ENCODE results near the gene PTDSS2. TPM values are rescaled to one million over a fixed set of nuclear protein-coding genes. Genes with fewer than 3 reads are reported as not detected.

The PTDSS2 gene
- total and polyA plus RNA-seq, 2 experiments from 2014 or later: 22.7 to 145 TPM

DNA sequence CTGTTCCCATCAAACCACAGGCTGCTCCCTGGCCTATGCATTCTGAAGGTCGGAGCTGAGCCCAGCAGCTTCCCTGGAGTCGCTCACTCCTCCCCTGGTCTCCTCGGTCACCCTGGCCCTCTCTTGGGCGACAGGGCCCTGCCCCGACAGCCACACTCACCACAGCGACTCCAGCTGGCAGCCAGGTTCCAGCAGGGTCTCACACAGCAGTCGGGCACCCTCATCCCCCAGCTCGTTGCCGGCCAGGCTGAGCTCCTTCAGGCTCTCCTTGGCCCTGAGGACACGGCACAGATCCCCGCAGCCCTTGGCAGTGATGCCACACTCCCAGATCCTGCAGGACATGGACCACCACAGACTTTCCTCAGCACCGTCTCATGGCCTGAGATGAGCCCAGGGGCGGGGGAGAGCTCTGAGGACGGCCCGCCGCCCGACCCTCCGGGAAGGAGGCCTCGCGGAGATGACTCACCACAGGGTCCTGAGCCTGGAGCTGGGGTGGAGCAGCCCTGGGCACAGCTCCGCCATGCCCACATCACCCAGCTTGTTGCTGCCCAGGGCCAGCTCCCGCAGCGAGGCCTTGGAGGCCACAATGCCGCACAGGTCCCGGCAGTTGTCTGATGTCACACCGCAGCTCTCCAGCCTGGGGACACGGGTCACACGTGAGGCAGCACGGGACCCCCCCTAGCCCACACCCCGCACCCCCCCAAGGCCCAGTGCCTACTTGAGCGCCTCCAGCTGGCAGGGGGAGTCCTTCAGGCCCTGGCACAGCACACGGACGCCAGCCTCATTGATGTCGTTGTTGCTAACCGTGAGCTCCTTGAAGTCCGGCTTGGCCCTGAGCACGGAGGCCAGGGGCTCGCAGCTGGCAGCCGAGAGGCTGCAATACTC, 48.5 kb downstream of the PTDSS2 start:
- H3K4me3 Mint-ChIP-seq: no peak overlapping the region
- Histone ChIP-seq H3F3A (replicated peaks; ENCODE audit: low read depth) (0 out of 2 replicates have a peak, but pooled peaks cover 8% of the 10 kb centered on the region), H3K27ac (ENCODE audit: low read depth) (no peak overlapping the region), H3K4me1 (ENCODE audit: insufficient read depth) (no peaks in the 10 kb centered on the region), H3K4me2 (no peak overlapping the region), H3K79me2 (replicated peaks; ENCODE audit: insufficient read depth) (no peaks in the 10 kb centered on the region), H3K9me2 (ENCODE audit: insufficient read depth) (no peaks in the 10 kb centered on the region), H3K4me3 (no peak overlapping the region), H3K27me3 (ENCODE audit: insufficient read depth) (no peaks in the 10 kb centered on the region), H3K36me3 (ENCODE audit: insufficient read depth) (no peaks in the 10 kb centered on the region), H2AFZ (no peak overlapping the region), H4K20me1 (replicated peaks; ENCODE audit: insufficient read depth) (no peaks in the 10 kb centered on the region)
- H3K27ac Mint-ChIP-seq: no peak overlapping the region
- no peak for ATAC-seq
- peaks cover 23% of the 10 kb centered on the region for H3K27me3 Mint-ChIP-seq (ENCODE audit: insufficient read depth, low read depth, poor library complexity)
- H3K9me3 Mint-ChIP-seq: peaks cover 21% of the 10 kb centered on the region
- peaks cover 54% of the 10 kb centered on the region for H3K36me3 Mint-ChIP-seq (ENCODE audit: low read depth)
- TF ChIP-seq NANOG (IDR thresholded peaks at IDR 0.05; ENCODE audit: borderline replicate concordance): no peak
- no peaks in the 10 kb centered on the region; the same call in 2 of the 3 replicates for H3K4me1 Mint-ChIP-seq
- DNase-seq (ENCODE audit: low spot score): no peak

DNA sequence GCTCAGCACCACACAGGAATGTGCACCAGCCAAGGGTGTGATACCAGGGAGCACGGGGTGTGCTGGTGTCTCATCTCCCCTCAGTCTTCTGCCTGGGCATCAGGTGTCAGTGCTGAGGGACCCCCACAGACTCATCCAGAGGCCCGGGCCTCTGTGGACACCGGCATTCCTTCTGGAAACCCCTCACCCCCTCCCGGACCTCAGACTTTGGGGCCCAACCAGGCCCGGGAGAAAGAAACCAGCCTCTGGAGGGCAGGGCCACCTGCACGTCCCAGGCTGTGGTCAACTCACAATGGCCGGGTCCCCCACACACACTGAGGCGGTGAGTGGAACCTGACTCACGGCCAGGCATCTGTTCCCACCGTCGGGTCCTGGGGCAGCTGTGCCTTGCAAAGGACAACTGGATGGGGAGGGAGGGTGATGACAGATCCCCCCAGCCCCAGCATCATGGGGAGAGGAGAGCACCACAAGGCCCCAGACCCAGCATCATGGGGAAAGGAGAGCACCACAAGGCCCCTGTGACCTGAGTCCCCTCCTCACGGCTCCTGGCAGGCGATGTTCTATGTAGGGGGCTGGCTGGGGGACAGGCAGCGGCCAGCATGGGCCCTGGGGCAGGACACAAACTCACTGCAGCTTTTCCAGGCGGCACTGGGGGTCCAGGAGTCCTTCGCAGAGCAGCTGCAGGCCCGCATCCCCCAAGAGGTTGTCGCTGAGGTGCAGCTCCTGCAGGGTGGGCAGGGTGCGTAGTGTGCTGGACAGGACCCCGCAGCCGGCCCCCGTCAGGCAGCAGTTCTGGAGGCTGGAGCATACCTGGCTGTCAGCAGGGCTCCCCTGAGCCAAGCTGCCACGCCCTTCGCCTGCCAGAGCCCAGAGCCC, 49.4 kb downstream of the PTDSS2 start:
- no peak overlapping the region for H3K27ac Mint-ChIP-seq
- no peak for DNase-seq (ENCODE audit: low spot score)
- Histone ChIP-seq H3K79me2 (replicated peaks; ENCODE audit: insufficient read depth) (no peaks in the 10 kb centered on the region), H3K27me3 (ENCODE audit: insufficient read depth) (peaks cover 8% of the 10 kb centered on the region; the same call in 1 of the 2 replicates), H3K4me3 (no peak overlapping the region), H3K9me2 (ENCODE audit: insufficient read depth) (no peaks in the 10 kb centered on the region), H3F3A (replicated peaks; ENCODE audit: low read depth) (0 out of 2 replicates have a peak, but pooled peaks cover 8% of the 10 kb centered on the region), H3K27ac (ENCODE audit: low read depth) (no peak overlapping the region), H2AFZ (no peak overlapping the region), H3K36me3 (ENCODE audit: insufficient read depth) (no peaks in the 10 kb centered on the region), H3K4me2 (no peak overlapping the region), H3K4me1 (ENCODE audit: insufficient read depth) (no peaks in the 10 kb centered on the region), H4K20me1 (replicated peaks; ENCODE audit: insufficient read depth) (no peaks in the 10 kb centered on the region)
- peaks cover 23% of the 10 kb centered on the region for H3K27me3 Mint-ChIP-seq (ENCODE audit: insufficient read depth, low read depth, poor library complexity)
- peaks cover 51% of the 10 kb centered on the region for H3K36me3 Mint-ChIP-seq (ENCODE audit: low read depth)
- no peak for ATAC-seq
- TF ChIP-seq, protein P1, sequence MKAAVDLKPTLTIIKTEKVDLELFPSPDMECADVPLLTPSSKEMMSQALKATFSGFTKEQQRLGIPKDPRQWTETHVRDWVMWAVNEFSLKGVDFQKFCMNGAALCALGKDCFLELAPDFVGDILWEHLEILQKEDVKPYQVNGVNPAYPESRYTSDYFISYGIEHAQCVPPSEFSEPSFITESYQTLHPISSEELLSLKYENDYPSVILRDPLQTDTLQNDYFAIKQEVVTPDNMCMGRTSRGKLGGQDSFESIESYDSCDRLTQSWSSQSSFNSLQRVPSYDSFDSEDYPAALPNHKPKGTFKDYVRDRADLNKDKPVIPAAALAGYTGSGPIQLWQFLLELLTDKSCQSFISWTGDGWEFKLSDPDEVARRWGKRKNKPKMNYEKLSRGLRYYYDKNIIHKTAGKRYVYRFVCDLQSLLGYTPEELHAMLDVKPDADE (IDR thresholded peaks at IDR 0.05): no peak
- TF ChIP-seq, protein P2, sequence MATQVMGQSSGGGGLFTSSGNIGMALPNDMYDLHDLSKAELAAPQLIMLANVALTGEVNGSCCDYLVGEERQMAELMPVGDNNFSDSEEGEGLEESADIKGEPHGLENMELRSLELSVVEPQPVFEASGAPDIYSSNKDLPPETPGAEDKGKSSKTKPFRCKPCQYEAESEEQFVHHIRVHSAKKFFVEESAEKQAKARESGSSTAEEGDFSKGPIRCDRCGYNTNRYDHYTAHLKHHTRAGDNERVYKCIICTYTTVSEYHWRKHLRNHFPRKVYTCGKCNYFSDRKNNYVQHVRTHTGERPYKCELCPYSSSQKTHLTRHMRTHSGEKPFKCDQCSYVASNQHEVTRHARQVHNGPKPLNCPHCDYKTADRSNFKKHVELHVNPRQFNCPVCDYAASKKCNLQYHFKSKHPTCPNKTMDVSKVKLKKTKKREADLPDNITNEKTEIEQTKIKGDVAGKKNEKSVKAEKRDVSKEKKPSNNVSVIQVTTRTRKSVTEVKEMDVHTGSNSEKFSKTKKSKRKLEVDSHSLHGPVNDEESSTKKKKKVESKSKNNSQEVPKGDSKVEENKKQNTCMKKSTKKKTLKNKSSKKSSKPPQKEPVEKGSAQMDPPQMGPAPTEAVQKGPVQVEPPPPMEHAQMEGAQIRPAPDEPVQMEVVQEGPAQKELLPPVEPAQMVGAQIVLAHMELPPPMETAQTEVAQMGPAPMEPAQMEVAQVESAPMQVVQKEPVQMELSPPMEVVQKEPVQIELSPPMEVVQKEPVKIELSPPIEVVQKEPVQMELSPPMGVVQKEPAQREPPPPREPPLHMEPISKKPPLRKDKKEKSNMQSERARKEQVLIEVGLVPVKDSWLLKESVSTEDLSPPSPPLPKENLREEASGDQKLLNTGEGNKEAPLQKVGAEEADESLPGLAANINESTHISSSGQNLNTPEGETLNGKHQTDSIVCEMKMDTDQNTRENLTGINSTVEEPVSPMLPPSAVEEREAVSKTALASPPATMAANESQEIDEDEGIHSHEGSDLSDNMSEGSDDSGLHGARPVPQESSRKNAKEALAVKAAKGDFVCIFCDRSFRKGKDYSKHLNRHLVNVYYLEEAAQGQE (IDR thresholded peaks at IDR 0.05; ENCODE audit: unreplicated experiment): no peak
- TF ChIP-seq, protein P3, sequence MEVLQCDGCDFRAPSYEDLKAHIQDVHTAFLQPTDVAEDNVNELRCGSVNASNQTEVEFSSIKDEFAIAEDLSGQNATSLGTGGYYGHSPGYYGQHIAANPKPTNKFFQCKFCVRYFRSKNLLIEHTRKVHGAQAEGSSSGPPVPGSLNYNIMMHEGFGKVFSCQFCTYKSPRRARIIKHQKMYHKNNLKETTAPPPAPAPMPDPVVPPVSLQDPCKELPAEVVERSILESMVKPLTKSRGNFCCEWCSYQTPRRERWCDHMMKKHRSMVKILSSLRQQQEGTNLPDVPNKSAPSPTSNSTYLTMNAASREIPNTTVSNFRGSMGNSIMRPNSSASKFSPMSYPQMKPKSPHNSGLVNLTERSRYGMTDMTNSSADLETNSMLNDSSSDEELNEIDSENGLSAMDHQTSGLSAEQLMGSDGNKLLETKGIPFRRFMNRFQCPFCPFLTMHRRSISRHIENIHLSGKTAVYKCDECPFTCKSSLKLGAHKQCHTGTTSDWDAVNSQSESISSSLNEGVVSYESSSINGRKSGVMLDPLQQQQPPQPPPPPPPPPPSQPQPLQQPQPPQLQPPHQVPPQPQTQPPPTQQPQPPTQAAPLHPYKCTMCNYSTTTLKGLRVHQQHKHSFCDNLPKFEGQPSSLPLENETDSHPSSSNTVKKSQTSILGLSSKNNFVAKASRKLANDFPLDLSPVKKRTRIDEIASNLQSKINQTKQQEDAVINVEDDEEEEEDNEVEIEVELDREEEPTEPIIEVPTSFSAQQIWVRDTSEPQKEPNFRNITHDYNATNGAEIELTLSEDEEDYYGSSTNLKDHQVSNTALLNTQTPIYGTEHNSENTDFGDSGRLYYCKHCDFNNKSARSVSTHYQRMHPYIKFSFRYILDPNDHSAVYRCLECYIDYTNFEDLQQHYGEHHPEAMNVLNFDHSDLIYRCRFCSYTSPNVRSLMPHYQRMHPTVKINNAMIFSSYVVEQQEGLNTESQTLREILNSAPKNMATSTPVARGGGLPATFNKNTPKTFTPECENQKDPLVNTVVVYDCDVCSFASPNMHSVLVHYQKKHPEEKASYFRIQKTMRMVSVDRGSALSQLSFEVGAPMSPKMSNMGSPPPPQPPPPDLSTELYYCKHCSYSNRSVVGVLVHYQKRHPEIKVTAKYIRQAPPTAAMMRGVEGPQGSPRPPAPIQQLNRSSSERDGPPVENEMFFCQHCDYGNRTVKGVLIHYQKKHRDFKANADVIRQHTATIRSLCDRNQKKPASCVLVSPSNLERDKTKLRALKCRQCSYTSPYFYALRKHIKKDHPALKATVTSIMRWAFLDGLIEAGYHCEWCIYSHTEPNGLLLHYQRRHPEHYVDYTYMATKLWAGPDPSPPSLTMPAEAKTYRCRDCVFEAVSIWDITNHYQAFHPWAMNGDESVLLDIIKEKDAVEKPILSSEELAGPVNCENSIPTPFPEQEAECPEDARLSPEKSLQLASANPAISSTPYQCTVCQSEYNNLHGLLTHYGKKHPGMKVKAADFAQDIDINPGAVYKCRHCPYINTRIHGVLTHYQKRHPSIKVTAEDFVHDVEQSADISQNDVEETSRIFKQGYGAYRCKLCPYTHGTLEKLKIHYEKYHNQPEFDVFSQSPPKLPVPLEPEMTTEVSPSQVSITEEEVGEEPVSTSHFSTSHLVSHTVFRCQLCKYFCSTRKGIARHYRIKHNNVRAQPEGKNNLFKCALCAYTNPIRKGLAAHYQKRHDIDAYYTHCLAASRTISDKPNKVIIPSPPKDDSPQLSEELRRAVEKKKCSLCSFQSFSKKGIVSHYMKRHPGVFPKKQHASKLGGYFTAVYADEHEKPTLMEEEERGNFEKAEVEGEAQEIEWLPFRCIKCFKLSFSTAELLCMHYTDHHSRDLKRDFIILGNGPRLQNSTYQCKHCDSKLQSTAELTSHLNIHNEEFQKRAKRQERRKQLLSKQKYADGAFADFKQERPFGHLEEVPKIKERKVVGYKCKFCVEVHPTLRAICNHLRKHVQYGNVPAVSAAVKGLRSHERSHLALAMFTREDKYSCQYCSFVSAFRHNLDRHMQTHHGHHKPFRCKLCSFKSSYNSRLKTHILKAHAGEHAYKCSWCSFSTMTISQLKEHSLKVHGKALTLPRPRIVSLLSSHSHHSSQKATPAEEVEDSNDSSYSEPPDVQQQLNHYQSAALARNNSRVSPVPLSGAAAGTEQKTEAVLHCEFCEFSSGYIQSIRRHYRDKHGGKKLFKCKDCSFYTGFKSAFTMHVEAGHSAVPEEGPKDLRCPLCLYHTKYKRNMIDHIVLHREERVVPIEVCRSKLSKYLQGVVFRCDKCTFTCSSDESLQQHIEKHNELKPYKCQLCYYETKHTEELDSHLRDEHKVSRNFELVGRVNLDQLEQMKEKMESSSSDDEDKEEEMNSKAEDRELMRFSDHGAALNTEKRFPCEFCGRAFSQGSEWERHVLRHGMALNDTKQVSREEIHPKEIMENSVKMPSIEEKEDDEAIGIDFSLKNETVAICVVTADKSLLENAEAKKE (CRISPR knock-in tag; IDR thresholded peaks at IDR 0.05): no peak
- no peak for TF ChIP-seq ZNF331 (CRISPR knock-in tag; IDR thresholded peaks at IDR 0.05; ENCODE audit: low read depth)
- no peak for TF ChIP-seq CREB1 (CRISPR knock-in tag; IDR thresholded peaks at IDR 0.05; ENCODE audit: low read depth)
- TF ChIP-seq EZH2phosphoT487 (IDR thresholded peaks at IDR 0.05; ENCODE audit: unreplicated experiment): no peak
- H3K4me1 Mint-ChIP-seq: no peaks in the 10 kb centered on the region; the same call in 2 of the 3 replicates
- no peak overlapping the region for H3K4me3 Mint-ChIP-seq
- H3K9me3 Mint-ChIP-seq: peaks cover 21% of the 10 kb centered on the region

Data from GM23338 (cell line).